Parathyroid adenoma (tissue), 2 donors: ENCODE results near the gene CCDC6.

ENCODE experiments used
- H2AFZ ChIP-seq: fragments of 300-600 bp; sonication (generic); one replicate; pipeline ENCODE4 v1.7.0; 2017; ENCODE audit warnings: antibody characterized with exemption, mild to moderate bottlenecking
- H3K27ac ChIP-seq: fragments of 300-600 bp; sonication (generic); one replicate; pipeline ENCODE4 v1.7.0; 2017
- H3K27me3 ChIP-seq: fragments of 300-600 bp; sonication (generic); one replicate; pipeline ENCODE4 v1.7.0; 2017; ENCODE audit warnings: low read length; ENCODE audit not compliant: control insufficient read depth, insufficient read depth
- H3K36me3 ChIP-seq: fragments of 300-600 bp; sonication (generic); one replicate; pipeline ENCODE4 v1.7.0; 2017; ENCODE audit warnings: low read length; ENCODE audit not compliant: control insufficient read depth, insufficient read depth
- H3K4me1 ChIP-seq: fragments of 300-600 bp; sonication (generic); one replicate; pipeline ENCODE4 v1.7.0; 2017; ENCODE audit warnings: control low read depth
- H3K4me2 ChIP-seq: fragments of 300-600 bp; sonication (generic); one replicate; pipeline ENCODE4 v1.7.0; 2017; ENCODE audit warnings: low read length
- H3K4me3 ChIP-seq: fragments of 300-600 bp; sonication (generic); one replicate; pipeline ENCODE4 v1.7.0; 2017; ENCODE audit warnings: low read depth, low read length
- H3K79me2 ChIP-seq: fragments of 300-600 bp; sonication (generic); one replicate; pipeline ENCODE4 v1.7.0; 2017; ENCODE audit warnings: control low read depth
- H3K9ac ChIP-seq: fragments of 300-600 bp; sonication (generic); one replicate; pipeline ENCODE4 v1.7.0; 2017; ENCODE audit warnings: mild to moderate bottlenecking
- H3K9me3 ChIP-seq: fragments of 300-600 bp; sonication (generic); one replicate; pipeline ENCODE4 v1.7.0; 2017; ENCODE audit warnings: low read length; ENCODE audit not compliant: control insufficient read depth
- TF ChIP-seq, protein P1 (sequence below): fragments of 300-600 bp; sonication (generic); IDR thresholded peaks from one replicate; pipeline ENCODE4 v1.7.0; 2017; ENCODE audit warnings: antibody characterized with exemption, mild to moderate bottlenecking
- donor health status: primary hyperparathyroidism.

Gene CCDC6

DNA sequence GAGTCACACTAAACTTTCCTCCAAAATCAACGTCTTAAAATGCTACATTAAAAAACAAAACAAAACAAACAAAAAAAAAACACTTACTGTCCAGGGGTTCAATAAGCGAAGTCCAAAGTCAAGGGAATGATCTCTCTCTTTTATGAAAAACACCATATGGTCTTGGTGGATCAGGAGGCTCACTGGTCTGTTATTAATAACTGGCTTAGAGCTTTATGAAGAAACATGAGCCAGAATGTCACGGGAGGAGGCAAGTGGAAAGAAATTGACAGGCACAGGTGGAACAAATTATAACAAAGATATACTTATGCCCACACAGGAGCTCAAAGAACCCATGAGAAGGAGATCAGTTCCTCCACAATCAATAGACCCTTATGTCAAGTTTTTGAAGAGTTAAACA lies 153.1 kb downstream of the CCDC6 start, which contains the start of gene MRLN:
Gene MRLN, minus strand, starts transcription at position 189 of the 400 bp plus-strand sequence.
- Histone ChIP-seq H3K27me3 (no peaks in the 10 kb centered on the region), H3K4me1 (no peaks in the 10 kb centered on the region), H3K9ac (no peak within 1 kb of the TSS), H3K9me3 (no peaks in the 10 kb centered on the region), H3K36me3 (no peaks in the 10 kb centered on the region), H3K4me3 (no peak within 1 kb of the TSS), H3K79me2 (no peaks in the 10 kb centered on the region), H2AFZ (no peak within 1 kb of the TSS), H3K27ac (no peak within 1 kb of the TSS), H3K4me2 (no peak within 1 kb of the TSS)
- TF ChIP-seq, protein P1, sequence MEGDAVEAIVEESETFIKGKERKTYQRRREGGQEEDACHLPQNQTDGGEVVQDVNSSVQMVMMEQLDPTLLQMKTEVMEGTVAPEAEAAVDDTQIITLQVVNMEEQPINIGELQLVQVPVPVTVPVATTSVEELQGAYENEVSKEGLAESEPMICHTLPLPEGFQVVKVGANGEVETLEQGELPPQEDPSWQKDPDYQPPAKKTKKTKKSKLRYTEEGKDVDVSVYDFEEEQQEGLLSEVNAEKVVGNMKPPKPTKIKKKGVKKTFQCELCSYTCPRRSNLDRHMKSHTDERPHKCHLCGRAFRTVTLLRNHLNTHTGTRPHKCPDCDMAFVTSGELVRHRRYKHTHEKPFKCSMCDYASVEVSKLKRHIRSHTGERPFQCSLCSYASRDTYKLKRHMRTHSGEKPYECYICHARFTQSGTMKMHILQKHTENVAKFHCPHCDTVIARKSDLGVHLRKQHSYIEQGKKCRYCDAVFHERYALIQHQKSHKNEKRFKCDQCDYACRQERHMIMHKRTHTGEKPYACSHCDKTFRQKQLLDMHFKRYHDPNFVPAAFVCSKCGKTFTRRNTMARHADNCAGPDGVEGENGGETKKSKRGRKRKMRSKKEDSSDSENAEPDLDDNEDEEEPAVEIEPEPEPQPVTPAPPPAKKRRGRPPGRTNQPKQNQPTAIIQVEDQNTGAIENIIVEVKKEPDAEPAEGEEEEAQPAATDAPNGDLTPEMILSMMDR: no peak

DNA sequence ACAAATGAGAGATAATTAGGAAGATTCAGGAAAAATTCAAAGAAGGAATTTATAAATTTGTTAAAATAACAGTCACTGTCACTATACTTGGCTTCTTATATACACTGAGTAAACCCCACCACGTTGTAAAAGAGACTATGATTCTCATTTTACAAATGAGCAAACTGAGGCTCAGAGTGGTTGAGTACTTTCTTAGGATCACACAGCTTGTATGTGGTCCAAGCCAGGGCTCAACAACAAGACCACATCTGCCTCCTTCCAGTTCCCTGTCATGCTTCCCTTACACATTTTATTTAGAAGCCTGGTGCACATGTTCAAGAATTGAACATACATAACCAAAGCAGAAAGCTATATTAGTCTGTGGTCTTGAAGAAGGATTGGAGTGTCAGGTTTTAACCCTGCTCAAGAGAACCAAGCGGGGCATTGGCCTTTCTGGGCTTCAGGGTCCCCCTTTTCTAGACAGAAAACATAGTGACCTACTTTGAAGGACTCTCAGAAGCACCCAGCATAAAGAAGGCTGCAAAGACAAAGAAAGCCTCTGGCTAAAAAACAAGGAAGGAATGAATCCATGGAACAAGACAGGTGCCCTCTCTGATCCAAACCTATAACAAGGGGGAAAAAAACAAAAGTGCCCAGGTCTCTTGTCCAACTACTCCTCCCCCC lies 153.9 kb downstream of the CCDC6 start:
- Histone ChIP-seq H3K9me3 (no peaks in the 10 kb centered on the region), H3K27me3 (no peaks in the 10 kb centered on the region), H3K4me2 (no peak overlapping the region), H2AFZ (no peak overlapping the region), H3K4me1 (no peaks in the 10 kb centered on the region), H3K36me3 (no peaks in the 10 kb centered on the region), H3K79me2 (no peaks in the 10 kb centered on the region), H3K4me3 (no peak overlapping the region), H3K9ac (no peak overlapping the region), H3K27ac (no peak overlapping the region)
- TF ChIP-seq, protein P1: no peak

GRCh38 chr10:59750155-59750945 lies 156.0 kb downstream of the CCDC6 start:
- Histone ChIP-seq H2AFZ (no peak overlapping the region), H3K4me3 (no peak overlapping the region), H3K4me1 (no peaks in the 10 kb centered on the region), H3K79me2 (no peaks in the 10 kb centered on the region), H3K27me3 (no peaks in the 10 kb centered on the region), H3K36me3 (no peaks in the 10 kb centered on the region), H3K9me3 (no peaks in the 10 kb centered on the region), H3K27ac (no peak overlapping the region), H3K4me2 (no peak overlapping the region), H3K9ac (no peak overlapping the region)
- TF ChIP-seq, protein P1: no peak

- no peak overlapping the region for H2AFZ ChIP-seq
- TF ChIP-seq, protein P1: no peak
- H3K27me3 ChIP-seq: no peaks in the 10 kb centered on the region
- no peak overlapping the region for H3K9ac ChIP-seq
- H3K4me2 ChIP-seq: no peak overlapping the region
- no peak overlapping the region for H3K4me3 ChIP-seq
- H3K4me1 ChIP-seq: no peaks in the 10 kb centered on the region
- no peaks in the 10 kb centered on the region for H3K79me2 ChIP-seq
- no peak overlapping the region for H3K27ac ChIP-seq
- H3K9me3 ChIP-seq: no peaks in the 10 kb centered on the region
- H3K36me3 ChIP-seq: no peaks in the 10 kb centered on the region
Measured at GRCh38 chr10:59748834-59749233, 157.5 kb downstream of the CCDC6 start.
